Left ventricle myocardium inferior (tissue), 1 donor: ENCODE data around the gene NBL1. TPM values are rescaled to one million over a fixed set of nuclear protein-coding genes. Genes with fewer than 3 reads are reported as not detected.
"Not testable (repeated sequence)": the region's sequence is repeated elsewhere in the genome, so short reads cannot be mapped to it uniquely, and the experiment has no call there.

Experiments used
- DNase-seq: peaks from one replicate; pipeline ENCODE4 v3.0.0-alpha.2; 2020
- H3K27ac ChIP-seq: fragments of 200-600 bp; replicated peaks from 2 replicates; pipeline ENCODE4 v1.8.0; 2021
- H3K27me3 ChIP-seq: fragments of 200-600 bp; 2 replicates; pipeline ENCODE4 v1.8.0; 2021; ENCODE audit warnings: low read depth
- H3K36me3 ChIP-seq: fragments of 200-600 bp; 2 replicates; pipeline ENCODE4 v1.8.0; 2021
- H3K4me1 ChIP-seq: fragments of 200-600 bp; 2 replicates; pipeline ENCODE4 v1.8.0; 2021
- H3K4me3 ChIP-seq: fragments of 200-600 bp; 2 replicates; pipeline ENCODE4 v1.8.0; 2021; ENCODE audit warnings: mild to moderate bottlenecking, moderate library complexity
- H3K9me3 ChIP-seq: fragments of 200-600 bp; replicated peaks from 2 replicates; pipeline ENCODE4 v1.8.0; 2021
- CTCF ChIP-seq: fragments of 200-600 bp; IDR thresholded peaks from 2 replicates; pipeline ENCODE4 v1.8.0; 2021; ENCODE audit warnings: antibody characterized with exemption, mild to moderate bottlenecking, borderline replicate concordance
- intact Hi-C: fragments of 100-400 bp; cut with micrococcal nuclease; formaldehyde crosslinking; loops from one replicate; pipeline ENCODE4 v1.11.0; 2022
- total RNA-seq: library from RNA; stranded (reverse); fragmentation: NEBNext Ultra II Directional; extraction: Animal tissue kit (Norgen Biotek cat#: 25700); gene quantifications from one replicate; pipeline ENCODE4 v1.2.1, GENCODE V29; 2021
- donor health status: DM: no; HTN: yes; CAD: no; lungs with severe emphysema.

NBL1 gene
- total RNA-seq, 1 donor from 2014 or later, result 30.0 TPM

DNA sequence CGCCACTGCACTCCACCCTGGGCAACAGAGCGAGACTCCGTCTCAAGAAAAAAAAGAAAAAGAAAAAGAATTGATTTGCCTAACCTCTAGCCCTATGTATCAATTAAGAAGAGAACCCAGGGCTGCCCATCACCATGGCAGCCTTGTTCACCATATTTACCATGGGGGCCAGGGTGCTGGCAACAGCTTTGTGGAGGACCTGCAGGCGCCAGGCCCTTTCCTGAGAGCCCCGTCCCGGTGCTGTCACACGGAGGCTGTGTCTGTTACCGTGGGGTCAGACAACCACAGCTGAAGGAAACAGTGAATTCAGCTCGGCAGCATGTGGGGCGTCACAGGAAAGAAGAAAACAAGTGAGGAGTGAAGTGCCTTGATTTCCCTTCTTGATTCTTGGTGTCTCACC, 6.5 kb upstream of the NBL1 start:
- intact Hi-C loops, result no loop called here

GRCh38 chr1:19639228-19639627, 4.9 kb upstream of the NBL1 start:
- intact Hi-C loops, DNase-seq, H3K9me3 ChIP-seq, H3K27ac ChIP-seq, H3K4me3 ChIP-seq, H3K36me3 ChIP-seq, H3K27me3 ChIP-seq: not testable (repeated sequence)
- peaks cover 18% of the 10 kb centered on the region for H3K4me1 ChIP-seq

More for the DNA sequence above, 6.5 kb upstream of the NBL1 start:
- no peak overlapping the region for H3K4me3 ChIP-seq
- H3K9me3 ChIP-seq, result no peaks in the 10 kb centered on the region
- DNase-seq, result no peak
- peaks cover 6% of the 10 kb centered on the region for H3K4me1 ChIP-seq
- no peaks in the 10 kb centered on the region for H3K27me3 ChIP-seq
- TF ChIP-seq CTCF, result no peak
- H3K36me3 ChIP-seq, result no peaks in the 10 kb centered on the region
- no peak overlapping the region for H3K27ac ChIP-seq

- Histone ChIP-seq H3K4me3 (no peak overlapping the region), H3K27ac (no peak overlapping the region), H3K27me3 (peaks cover 4% of the 10 kb centered on the region), H3K4me1 (peaks cover 24% of the 10 kb centered on the region), H3K36me3 (no peaks in the 10 kb centered on the region), H3K9me3 (no peaks in the 10 kb centered on the region)
- no peak for TF ChIP-seq CTCF
- intact Hi-C loops, result no loop called here
- no peak for DNase-seq
Observed at GRCh38 chr1:19639999-19640362, 4.1 kb upstream of the NBL1 start.

GRCh38 chr1:19640363-19641316, 3.5 kb upstream of the NBL1 start:
- intact Hi-C loops, result no loop called here
- no peaks in the 10 kb centered on the region for H3K9me3 ChIP-seq
- no peaks in the 10 kb centered on the region for H3K36me3 ChIP-seq
- no peak overlapping the region for H3K4me3 ChIP-seq
- H3K27me3 ChIP-seq, result peaks cover 4% of the 10 kb centered on the region
- H3K4me1 ChIP-seq, result peaks cover 31% of the 10 kb centered on the region
- no peak for DNase-seq
- no peak for TF ChIP-seq CTCF
- H3K27ac ChIP-seq, result no peak overlapping the region

- no peaks in the 10 kb centered on the region for H3K36me3 ChIP-seq
- H3K27me3 ChIP-seq, result peaks cover 4% of the 10 kb centered on the region
- TF ChIP-seq CTCF, result no peak
- H3K27ac ChIP-seq, result peak overlapping the region; percentile 92
- no peak for DNase-seq
- peak overlapping the region; percentile 87 for H3K4me3 ChIP-seq
- H3K4me1 ChIP-seq, result peaks cover 55% of the 10 kb centered on the region
- intact Hi-C loops, result no loop called here
- no peaks in the 10 kb centered on the region for H3K9me3 ChIP-seq
Observed at GRCh38 chr1:19643121-19643520, 990 bp upstream of the NBL1 start.

DNA sequence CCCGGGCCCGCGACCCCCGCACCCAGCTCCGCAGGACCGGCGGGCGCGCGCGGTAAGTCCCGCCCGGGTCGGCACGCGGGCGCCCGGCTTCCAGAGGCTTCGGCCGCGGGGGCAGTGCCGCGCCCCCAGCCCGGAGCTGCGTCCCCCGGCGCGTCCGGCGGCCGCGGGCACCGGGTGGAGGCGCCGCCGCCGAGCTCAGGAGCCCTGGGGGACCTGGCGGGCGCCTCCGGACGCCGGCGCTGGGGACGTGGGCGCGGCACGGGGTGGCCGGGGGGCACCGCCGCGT, 227 bp downstream of the NBL1 start:
- Histone ChIP-seq H3K4me1 (peaks cover 67% of the 10 kb centered on the region), H3K36me3 (no peaks in the 10 kb centered on the region), H3K9me3 (no peaks in the 10 kb centered on the region), H3K27me3 (peaks cover 4% of the 10 kb centered on the region), H3K4me3 (peak overlapping the region; percentile 87), H3K27ac (peak overlapping the region; percentile 92)
- intact Hi-C loops, result no loop called here
- no peak for TF ChIP-seq CTCF
- DNase-seq, result no peak
